Measurements from ENCODE around the gene KHSRP. TPM values are rescaled to one million over a fixed set of nuclear protein-coding genes. Genes with fewer than 3 reads are reported as not detected.

KHSRP gene, protein sequence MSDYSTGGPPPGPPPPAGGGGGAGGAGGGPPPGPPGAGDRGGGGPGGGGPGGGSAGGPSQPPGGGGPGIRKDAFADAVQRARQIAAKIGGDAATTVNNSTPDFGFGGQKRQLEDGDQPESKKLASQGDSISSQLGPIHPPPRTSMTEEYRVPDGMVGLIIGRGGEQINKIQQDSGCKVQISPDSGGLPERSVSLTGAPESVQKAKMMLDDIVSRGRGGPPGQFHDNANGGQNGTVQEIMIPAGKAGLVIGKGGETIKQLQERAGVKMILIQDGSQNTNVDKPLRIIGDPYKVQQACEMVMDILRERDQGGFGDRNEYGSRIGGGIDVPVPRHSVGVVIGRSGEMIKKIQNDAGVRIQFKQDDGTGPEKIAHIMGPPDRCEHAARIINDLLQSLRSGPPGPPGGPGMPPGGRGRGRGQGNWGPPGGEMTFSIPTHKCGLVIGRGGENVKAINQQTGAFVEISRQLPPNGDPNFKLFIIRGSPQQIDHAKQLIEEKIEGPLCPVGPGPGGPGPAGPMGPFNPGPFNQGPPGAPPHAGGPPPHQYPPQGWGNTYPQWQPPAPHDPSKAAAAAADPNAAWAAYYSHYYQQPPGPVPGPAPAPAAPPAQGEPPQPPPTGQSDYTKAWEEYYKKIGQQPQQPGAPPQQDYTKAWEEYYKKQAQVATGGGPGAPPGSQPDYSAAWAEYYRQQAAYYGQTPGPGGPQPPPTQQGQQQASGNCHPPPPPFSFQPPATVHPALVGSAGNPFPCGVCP
- 100 to 1,000 TPM; 116 to 143 (median 131) TPM for total RNA-seq

- peak in 1 of 2 donors; percentile 77 for TF ChIP-seq POLR2A (IDR thresholded peaks at IDR 0.05)
- TF ChIP-seq, protein P1, sequence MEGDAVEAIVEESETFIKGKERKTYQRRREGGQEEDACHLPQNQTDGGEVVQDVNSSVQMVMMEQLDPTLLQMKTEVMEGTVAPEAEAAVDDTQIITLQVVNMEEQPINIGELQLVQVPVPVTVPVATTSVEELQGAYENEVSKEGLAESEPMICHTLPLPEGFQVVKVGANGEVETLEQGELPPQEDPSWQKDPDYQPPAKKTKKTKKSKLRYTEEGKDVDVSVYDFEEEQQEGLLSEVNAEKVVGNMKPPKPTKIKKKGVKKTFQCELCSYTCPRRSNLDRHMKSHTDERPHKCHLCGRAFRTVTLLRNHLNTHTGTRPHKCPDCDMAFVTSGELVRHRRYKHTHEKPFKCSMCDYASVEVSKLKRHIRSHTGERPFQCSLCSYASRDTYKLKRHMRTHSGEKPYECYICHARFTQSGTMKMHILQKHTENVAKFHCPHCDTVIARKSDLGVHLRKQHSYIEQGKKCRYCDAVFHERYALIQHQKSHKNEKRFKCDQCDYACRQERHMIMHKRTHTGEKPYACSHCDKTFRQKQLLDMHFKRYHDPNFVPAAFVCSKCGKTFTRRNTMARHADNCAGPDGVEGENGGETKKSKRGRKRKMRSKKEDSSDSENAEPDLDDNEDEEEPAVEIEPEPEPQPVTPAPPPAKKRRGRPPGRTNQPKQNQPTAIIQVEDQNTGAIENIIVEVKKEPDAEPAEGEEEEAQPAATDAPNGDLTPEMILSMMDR (IDR thresholded peaks at IDR 0.05), result no peak
- peak within 1 kb of the TSS; percentile 75 for H3K4me3 ChIP-seq (ENCODE audit: low read depth, poor library complexity, severe bottlenecking)
- intact Hi-C loops (cut with DNase I; ENCODE audit: low total_unique reads), result no loop called here
- WGBS, 2 donors, result 0 to 1% methylated on average over 15 to 24 of the region's 114 CpGs
- no peak for DNase-seq (ENCODE audit: low spot score in 2 of 2)
Measured at GRCh38 chr19:6424195-6424938, at the start of gene KHSRP. TSS of gene KHSRP (minus strand) at chr19:6424811. CDS start at chr19:6424701, 110 bp downstream.

DNA sequence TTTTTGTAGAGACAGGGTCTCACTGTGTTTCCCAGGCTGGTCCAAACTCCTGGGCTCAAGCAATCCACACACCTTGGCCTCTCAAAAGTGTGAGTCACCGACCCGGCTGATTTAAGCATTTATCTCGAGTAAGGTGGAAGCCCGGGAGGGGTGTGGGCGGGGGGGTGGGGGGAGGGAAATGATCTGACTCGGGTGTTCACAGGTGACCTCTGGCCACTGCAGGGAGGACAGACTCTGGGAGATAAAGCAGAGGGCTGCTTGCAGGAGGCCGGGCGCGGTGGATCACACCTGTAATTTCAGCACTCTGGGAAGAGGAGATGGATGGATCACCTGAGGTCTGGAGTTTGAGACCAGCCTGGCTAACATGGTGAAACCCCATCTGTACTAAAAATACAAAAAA, 49.0 kb upstream of the KHSRP start:
- intact Hi-C loops (cut with DNase I; ENCODE audit: low total_unique reads), result no loop called here
- no peak overlapping the region for H3K4me3 ChIP-seq (ENCODE audit: low read depth, poor library complexity, severe bottlenecking)
- no peak for DNase-seq (ENCODE audit: low spot score in 2 of 2)
- no peak for TF ChIP-seq POLR2A (IDR thresholded peaks at IDR 0.05)
- TF ChIP-seq, protein P1 (IDR thresholded peaks at IDR 0.05), result no peak
- 71% methylated on average over 9 of the region's 9 CpGs for WGBS, 2 donors

DNA sequence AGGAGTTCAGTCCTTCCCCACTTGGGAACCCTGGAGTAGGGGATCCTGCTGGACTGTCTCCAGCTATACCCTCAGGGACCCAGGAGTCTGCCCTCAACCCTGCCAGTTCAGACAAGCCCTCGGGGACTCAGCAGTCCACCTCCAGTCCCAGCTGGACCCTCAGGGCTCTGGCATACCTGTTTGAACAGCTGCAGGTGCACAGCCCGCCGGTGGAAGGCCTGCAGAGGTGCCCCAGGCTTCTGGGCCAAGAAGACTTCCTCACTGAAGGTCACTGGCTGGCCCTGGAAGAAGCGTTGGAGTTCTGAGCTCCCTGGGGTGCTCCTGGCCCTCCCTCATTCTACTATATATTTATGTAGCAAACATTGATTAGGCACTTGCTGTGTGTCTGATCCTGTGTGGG, 48.1 kb upstream of the KHSRP start:
- 70 to 72% methylated on average over 4 of the region's 4 CpGs for WGBS, 2 donors
- TF ChIP-seq, protein P1 (IDR thresholded peaks at IDR 0.05), result no peak
- no peak for TF ChIP-seq POLR2A (IDR thresholded peaks at IDR 0.05)
- DNase-seq (ENCODE audit: low spot score in 2 of 2), result no peak
- intact Hi-C loops (cut with DNase I; ENCODE audit: low total_unique reads), result no loop called here
- no peak overlapping the region for H3K4me3 ChIP-seq (ENCODE audit: low read depth, poor library complexity, severe bottlenecking)

DNA sequence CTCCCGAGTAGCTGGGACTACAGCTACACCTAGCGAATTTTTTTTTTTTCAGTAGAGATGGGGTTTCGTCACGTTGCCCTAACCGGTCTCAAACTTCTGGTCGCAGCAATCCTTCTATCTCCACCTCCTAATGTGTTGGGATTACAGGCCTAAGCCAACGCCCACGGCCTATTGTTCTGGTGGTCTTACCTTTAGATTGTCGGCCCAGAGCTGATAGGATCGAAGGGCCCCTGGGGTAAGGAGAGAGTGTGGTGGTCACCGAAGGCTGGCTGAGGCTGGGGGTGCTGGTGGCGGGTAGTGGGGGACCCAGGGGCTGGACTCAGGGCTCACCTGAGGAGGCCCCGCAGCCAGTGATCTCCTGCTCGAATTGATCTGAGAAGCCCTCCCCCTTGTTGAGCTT, 46.5 kb upstream of the KHSRP start:
- intact Hi-C loops (cut with DNase I; ENCODE audit: low total_unique reads), result no loop called here
- H3K4me3 ChIP-seq (ENCODE audit: low read depth, poor library complexity, severe bottlenecking), result no peak overlapping the region
- WGBS, 2 donors, result 84 to 91% methylated on average over 14 of the region's 14 CpGs
- no peak for DNase-seq (ENCODE audit: low spot score in 2 of 2)
- TF ChIP-seq POLR2A (IDR thresholded peaks at IDR 0.05), result no peak
- TF ChIP-seq, protein P1 (IDR thresholded peaks at IDR 0.05), result no peak

DNA sequence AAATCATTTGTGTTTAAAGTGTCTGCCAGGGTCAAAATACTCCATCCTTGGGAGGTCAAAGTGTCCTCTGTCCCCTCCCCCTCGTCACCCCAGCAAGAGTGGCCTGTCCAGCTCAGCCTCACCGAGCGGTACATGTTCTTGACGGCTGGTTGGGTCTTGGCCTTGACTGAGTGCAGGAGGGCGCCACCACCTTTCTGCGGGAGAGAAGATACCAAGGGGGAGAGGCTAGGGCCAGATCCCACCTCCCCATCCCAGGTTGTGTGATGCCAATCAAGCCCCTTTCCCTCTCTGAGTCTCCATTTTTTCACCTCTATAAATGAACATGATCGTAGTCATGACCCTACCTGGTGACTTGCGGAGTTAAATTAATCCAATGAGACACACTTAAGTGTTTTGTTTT, 45.6 kb upstream of the KHSRP start:
- 79 to 84% methylated on average over 8 of the region's 8 CpGs for WGBS, 2 donors
- no peak overlapping the region for H3K4me3 ChIP-seq (ENCODE audit: low read depth, poor library complexity, severe bottlenecking)
- TF ChIP-seq, protein P1 (IDR thresholded peaks at IDR 0.05), result no peak
- no peak for TF ChIP-seq POLR2A (IDR thresholded peaks at IDR 0.05)
- intact Hi-C loops (cut with DNase I; ENCODE audit: low total_unique reads), result no loop called here
- DNase-seq (ENCODE audit: low spot score in 2 of 2), result no peak

All from lower leg skin (tissue), 4 donors.